MCF 10A (cell line): ENCODE data around the gene DLEC1. TPM values are rescaled to one million over a fixed set of nuclear protein-coding genes. Genes with fewer than 3 reads are reported as not detected.
"Not testable (repeated sequence)": the region's sequence is repeated elsewhere in the genome, so short reads cannot be mapped to it uniquely, and the experiment has no call there.

Experiments
- BruUV-seq: library from RNA; stranded (reverse); fragments of 400-500 nt; replicated peaks from 2 replicates; lab custom pipeline; 2021; lab: Mats Ljungman, UMichigan
- CTCF ChIA-PET: fragments of 300-600 bp; sonication (Branson Sonifier 250); formaldehyde crosslinking; extraction: SDS; loops from one replicate; lab custom pipeline; 2021; ENCODE audit warnings: antibody characterized with exemption, inconsistent platforms; lab: Yijun Ruan, JAX
- POLR2A ChIA-PET: fragments of 300-600, 350-650 bp; sonication (Branson Sonifier 250); formaldehyde crosslinking; extraction: SDS; loops from one replicate; lab custom pipeline; 2020; ENCODE audit warnings: antibody characterized with exemption, inconsistent platforms; lab: Yijun Ruan, JAX
- DNase-seq: peaks from one replicate; pipeline ENCODE4 v3.0.0-alpha.2; 2018; ENCODE audit not compliant: unreplicated experiment
- H3K27ac Mint-ChIP-seq: one replicate; pipeline ENCODE4 v1.8.0; 2022; ENCODE audit warnings: mild to moderate bottlenecking, low read depth, mixed read lengths; ENCODE audit not compliant: unreplicated experiment
- H3K27me3 Mint-ChIP-seq: one replicate; pipeline ENCODE4 v1.8.0; 2022; ENCODE audit warnings: mixed read lengths; ENCODE audit not compliant: insufficient read depth, unreplicated experiment
- H3K36me3 Mint-ChIP-seq: one replicate; pipeline ENCODE4 v1.8.0; 2022; ENCODE audit warnings: mild to moderate bottlenecking, moderate library complexity, mixed read lengths; ENCODE audit not compliant: insufficient read depth, unreplicated experiment
- H3K4me1 Mint-ChIP-seq: one replicate; pipeline ENCODE4 v1.8.0; 2022; ENCODE audit warnings: mixed read lengths; ENCODE audit not compliant: insufficient read depth, unreplicated experiment
- H3K4me3 Mint-ChIP-seq: one replicate; pipeline ENCODE4 v1.8.0; 2022; ENCODE audit warnings: mild to moderate bottlenecking, moderate library complexity, mixed read lengths; ENCODE audit not compliant: unreplicated experiment
- H3K9me3 Mint-ChIP-seq: one replicate; pipeline ENCODE4 v1.8.0; 2022; ENCODE audit warnings: mixed read lengths; ENCODE audit not compliant: unreplicated experiment
- CTCF ChIP-seq: fragments of 200-600 bp; IDR thresholded peaks from one replicate; pipeline ENCODE4 v1.8.0; 2022; ENCODE audit warnings: antibody characterized with exemption, mild to moderate bottlenecking; ENCODE audit not compliant: unreplicated experiment
- intact Hi-C: fragments of 100-400 bp; cut with micrococcal nuclease; formaldehyde crosslinking; loops from 2 replicates; pipeline ENCODE4 v1.14.1; 2022
- total RNA-seq: library from RNA; stranded (reverse); gene quantifications from 2 replicates; pipeline ENCODE4 v1.2.3, GENCODE V29; 2022

DLEC1 gene
- total RNA-seq, 1 experiment from 2014 or later: 1.3 TPM

GRCh38 chr3:38086496-38086895 is 47.5 kb downstream of the DLEC1 start:
- H3K27ac Mint-ChIP-seq: no peak overlapping the region
- peaks cover 10% of the 10 kb centered on the region for H3K9me3 Mint-ChIP-seq
- no peak for DNase-seq
- peaks cover 13% of the 10 kb centered on the region for H3K36me3 Mint-ChIP-seq
- H3K27me3 Mint-ChIP-seq: peaks cover 17% of the 10 kb centered on the region
- H3K4me3 Mint-ChIP-seq: no peak overlapping the region
- CTCF ChIA-PET: interaction anchor here (0.7 to 1.4 kb wide), 2 partner anchors 31 to 233 kb away, joined by 3 to 4 read pairs; no protein-coding TSS in a partner anchor
- no TSS peak for BruUV-seq
- TF ChIP-seq CTCF: no peak
- intact Hi-C loops: no loop called here
- H3K4me1 Mint-ChIP-seq: no peaks in the 10 kb centered on the region
- POLR2A ChIA-PET: no interaction called here

DNA sequence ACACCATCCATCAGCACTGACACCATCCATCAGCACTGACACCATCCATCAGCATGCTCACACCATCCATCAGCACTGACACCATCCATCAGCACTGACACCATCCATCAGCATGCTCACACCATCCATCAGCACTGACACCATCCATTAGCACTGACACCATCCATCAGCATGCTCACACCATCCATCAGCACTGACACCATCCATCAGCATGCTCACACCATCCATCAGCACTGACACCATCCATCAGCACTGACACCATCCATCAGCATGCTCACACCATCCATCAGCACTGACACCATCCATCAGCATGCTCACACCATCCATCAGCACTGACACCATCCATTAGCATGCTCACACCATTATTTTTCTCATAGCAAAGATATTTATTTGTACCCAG is 48.3 kb downstream of the DLEC1 start:
- POLR2A ChIA-PET, intact Hi-C loops, H3K4me3 Mint-ChIP-seq, BruUV-seq, CTCF ChIA-PET, DNase-seq, H3K27ac Mint-ChIP-seq, H3K4me1 Mint-ChIP-seq: not testable (repeated sequence)
- peaks cover 13% of the 10 kb centered on the region for H3K36me3 Mint-ChIP-seq
- peaks cover 10% of the 10 kb centered on the region for H3K9me3 Mint-ChIP-seq
- H3K27me3 Mint-ChIP-seq: peaks cover 25% of the 10 kb centered on the region

- BruUV-seq: no TSS peak
- POLR2A ChIA-PET: no interaction called here
- intact Hi-C loops: no loop called here
- H3K27ac Mint-ChIP-seq: no peak overlapping the region
- peaks cover 13% of the 10 kb centered on the region for H3K36me3 Mint-ChIP-seq
- CTCF ChIA-PET: interaction anchor here (0.7 kb wide), 1 partner anchor 41 kb away, joined by 3 read pairs; no protein-coding TSS in a partner anchor
- TF ChIP-seq CTCF: no peak
- H3K27me3 Mint-ChIP-seq: peaks cover 32% of the 10 kb centered on the region
- H3K4me3 Mint-ChIP-seq: no peak overlapping the region
- DNase-seq: no peak
- peaks cover 10% of the 10 kb centered on the region for H3K9me3 Mint-ChIP-seq
- H3K4me1 Mint-ChIP-seq: no peaks in the 10 kb centered on the region
These were observed 49.4 kb downstream of the DLEC1 start for GRCh38 chr3:38088126-38089078.

GRCh38 chr3:38089163-38089562 is 50.2 kb downstream of the DLEC1 start:
- peaks cover 9% of the 10 kb centered on the region for H3K36me3 Mint-ChIP-seq
- POLR2A ChIA-PET: no interaction called here
- intact Hi-C loops: no loop called here
- H3K4me1 Mint-ChIP-seq: no peaks in the 10 kb centered on the region
- H3K9me3 Mint-ChIP-seq: peaks cover 6% of the 10 kb centered on the region
- no peak overlapping the region for H3K4me3 Mint-ChIP-seq
- no peak for DNase-seq
- no TSS peak for BruUV-seq
- H3K27ac Mint-ChIP-seq: no peak overlapping the region
- no peak for TF ChIP-seq CTCF
- CTCF ChIA-PET: no interaction called here
- H3K27me3 Mint-ChIP-seq: peaks cover 34% of the 10 kb centered on the region
